Measurements from ENCODE around the gene COL17A1. TPM values are rescaled to one million over a fixed set of nuclear protein-coding genes. Genes with fewer than 3 reads are reported as not detected.

COL17A1 gene
- total RNA-seq, 2 donors from 2014 or later = 1.1 to 2.3 TPM

DNA sequence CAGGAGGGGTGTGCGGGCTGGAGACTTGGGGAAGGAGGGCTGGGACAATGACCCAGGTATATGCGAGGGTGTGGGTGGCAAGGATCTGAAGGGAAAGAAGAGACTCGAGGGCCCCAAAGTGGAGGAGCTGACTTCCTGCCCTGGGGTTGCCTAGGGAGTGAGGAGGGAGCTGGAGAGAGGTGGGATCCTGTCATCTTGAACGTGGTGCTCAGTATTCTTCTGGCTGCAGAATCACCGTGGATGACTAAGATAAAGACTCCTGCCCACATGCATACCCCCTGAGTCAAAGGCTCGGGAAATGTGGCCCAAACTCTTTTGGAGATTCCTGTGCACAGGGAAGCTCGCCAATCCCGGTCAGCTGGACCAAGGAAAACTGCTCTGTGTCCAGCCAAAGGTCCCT lies 31.2 kb downstream of the COL17A1 start:
- no peak overlapping the region for H3K4me3 ChIP-seq (ENCODE audit: low read length)
- no peaks in the 10 kb centered on the region for H3K27me3 ChIP-seq (ENCODE audit: control insufficient read depth, insufficient read depth, low read length, poor library complexity, severe bottlenecking)
- TF ChIP-seq CTCF (conservative IDR thresholded peaks at IDR 0.05) = no peak
- WGBS, 2 experiments (ENCODE audit: insufficient coverage in 1 of 2, insufficient read length in 1 of 2) = 51 to 79% methylated on average over 4 to 8 of the region's 8 CpGs
- no peaks in the 10 kb centered on the region for H3K9me3 Mint-ChIP-seq
- H3K9ac ChIP-seq (ENCODE audit: extremely low read depth, low read length, poor library complexity, severe bottlenecking) = no peak overlapping the region
- H3K27ac Mint-ChIP-seq = no peak overlapping the region
- no peaks in the 10 kb centered on the region for H3K36me3 Mint-ChIP-seq (ENCODE audit: low read depth)
- H3K36me3 ChIP-seq (ENCODE audit: control insufficient read depth, insufficient read depth, low read length) = no peaks in the 10 kb centered on the region
- peaks cover 45% of the 10 kb centered on the region for H3K4me1 Mint-ChIP-seq
- H3K27me3 Mint-ChIP-seq (ENCODE audit: insufficient read depth) = peaks cover 7% of the 10 kb centered on the region
- DNase-seq = no peak
- no peaks in the 10 kb centered on the region for H3K9me3 ChIP-seq (ENCODE audit: control insufficient read depth, low read length)
- H3K27ac ChIP-seq (ENCODE audit: low read depth, low read length) = no peak overlapping the region
- H3K4me3 Mint-ChIP-seq = no peak overlapping the region
- peaks cover 3% of the 10 kb centered on the region for H3K4me1 ChIP-seq (ENCODE audit: control insufficient read depth, insufficient read depth, low read length)

DNA sequence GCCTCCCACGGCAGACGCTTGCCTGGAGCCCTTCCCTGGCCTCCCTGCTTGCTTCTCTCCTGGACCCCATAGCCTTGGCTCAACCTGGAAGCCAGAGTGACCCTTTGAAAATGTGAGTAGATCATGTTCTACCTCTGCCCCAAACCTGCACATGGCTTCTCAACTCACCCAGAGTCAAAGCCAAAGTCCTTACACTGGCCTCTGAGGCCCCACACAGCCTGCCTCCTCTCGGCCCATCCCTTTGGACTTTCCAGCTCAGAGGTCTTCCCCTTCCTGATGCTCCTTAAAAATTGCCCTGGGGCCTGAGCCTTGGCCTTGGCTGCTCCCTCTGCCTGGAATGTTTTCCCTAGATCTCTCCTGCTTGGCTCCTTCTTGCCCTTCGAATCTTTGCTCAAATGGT lies 32.5 kb downstream of the COL17A1 start:
- no peaks in the 10 kb centered on the region for H3K9me3 Mint-ChIP-seq
- no peak overlapping the region for H3K27ac Mint-ChIP-seq
- no peaks in the 10 kb centered on the region for H3K36me3 ChIP-seq (ENCODE audit: control insufficient read depth, insufficient read depth, low read length)
- H3K4me3 ChIP-seq (ENCODE audit: low read length) = no peak overlapping the region
- H3K27me3 ChIP-seq (ENCODE audit: control insufficient read depth, insufficient read depth, low read length, poor library complexity, severe bottlenecking) = no peaks in the 10 kb centered on the region
- H3K4me1 Mint-ChIP-seq = peaks cover 44% of the 10 kb centered on the region
- peaks cover 9% of the 10 kb centered on the region for H3K27me3 Mint-ChIP-seq (ENCODE audit: insufficient read depth)
- no peaks in the 10 kb centered on the region for H3K9me3 ChIP-seq (ENCODE audit: control insufficient read depth, low read length)
- H3K27ac ChIP-seq (ENCODE audit: low read depth, low read length) = no peak overlapping the region
- no peak overlapping the region for H3K9ac ChIP-seq (ENCODE audit: extremely low read depth, low read length, poor library complexity, severe bottlenecking)
- H3K4me1 ChIP-seq (ENCODE audit: control insufficient read depth, insufficient read depth, low read length) = peaks cover 6% of the 10 kb centered on the region
- H3K36me3 Mint-ChIP-seq (ENCODE audit: low read depth) = no peaks in the 10 kb centered on the region
- H3K4me3 Mint-ChIP-seq = no peak overlapping the region
- TF ChIP-seq CTCF (conservative IDR thresholded peaks at IDR 0.05) = no peak
- WGBS, 2 experiments (ENCODE audit: insufficient coverage in 1 of 2, insufficient read length in 1 of 2) = 91 to 98% methylated on average over 3 to 4 of the region's 4 CpGs
- no peak for DNase-seq

DNA sequence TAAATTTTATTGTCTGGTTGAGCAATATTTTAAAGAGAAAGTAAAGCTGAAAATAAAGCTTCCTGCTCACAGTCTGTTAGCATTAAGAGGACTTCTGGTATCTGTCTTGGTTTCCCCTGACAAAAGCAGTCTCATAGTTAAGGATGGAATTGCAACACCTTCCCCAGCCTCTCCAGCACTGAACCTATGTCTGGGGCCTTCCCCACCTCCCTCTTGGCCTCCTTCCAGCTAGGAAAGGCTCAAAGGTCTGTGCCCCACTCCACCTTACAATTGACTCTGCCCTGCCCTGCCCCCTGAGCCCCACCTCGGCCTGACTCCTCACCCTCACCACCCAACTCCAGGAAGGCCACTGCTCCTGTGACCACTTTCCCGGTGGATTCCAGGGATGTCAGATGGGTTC lies 33.2 kb downstream of the COL17A1 start:
- no peak overlapping the region for H3K27ac Mint-ChIP-seq

More for the DNA sequence above, 33.2 kb downstream of the COL17A1 start:
- Mint-ChIP-seq H3K27me3 (ENCODE audit: insufficient read depth) (peaks cover 9% of the 10 kb centered on the region), H3K36me3 (ENCODE audit: low read depth) (no peaks in the 10 kb centered on the region), H3K4me1 (peaks cover 42% of the 10 kb centered on the region), H3K4me3 (no peak overlapping the region), H3K9me3 (no peaks in the 10 kb centered on the region)
- no peak overlapping the region for H3K27ac ChIP-seq (ENCODE audit: low read depth, low read length)
- H3K36me3 ChIP-seq (ENCODE audit: control insufficient read depth, insufficient read depth, low read length) = no peaks in the 10 kb centered on the region
- no peak overlapping the region for H3K9ac ChIP-seq (ENCODE audit: extremely low read depth, low read length, poor library complexity, severe bottlenecking)
- H3K4me3 ChIP-seq (ENCODE audit: low read length) = no peak overlapping the region
- peaks cover 3% of the 10 kb centered on the region for H3K4me1 ChIP-seq (ENCODE audit: control insufficient read depth, insufficient read depth, low read length)
- no peaks in the 10 kb centered on the region for H3K9me3 ChIP-seq (ENCODE audit: control insufficient read depth, low read length)
- no peaks in the 10 kb centered on the region for H3K27me3 ChIP-seq (ENCODE audit: control insufficient read depth, insufficient read depth, low read length, poor library complexity, severe bottlenecking)
- 85% methylated on average over 2 of the region's 2 CpGs; no CpG with 5 or more reads in 1 of the 2 experiments for WGBS, 2 experiments (ENCODE audit: insufficient coverage in 1 of 2, insufficient read length in 1 of 2)
- no peak for TF ChIP-seq CTCF (conservative IDR thresholded peaks at IDR 0.05)
- no peak for DNase-seq

Data from endodermal cell (in vitro differentiated cells).